CD4-positive, alpha-beta T cell treated with Interleukin-4 for 4 hours (primary cell): ENCODE results near the gene ADAM23.

ENCODE experiments used
- DNase-seq: peaks from one replicate; pipeline ENCODE4 v3.0.0-alpha.2; 2020

Gene ADAM23

GRCh38 chr2:206512999-206513398 is 69.7 kb downstream of the ADAM23 start:
- DNase-seq, result no peak

- no peak for DNase-seq
Measured at GRCh38 chr2:206515580-206515979, 72.2 kb downstream of the ADAM23 start.

GRCh38 chr2:206518997-206519396 is 75.7 kb downstream of the ADAM23 start:
- no peak for DNase-seq

GRCh38 chr2:206520450-206520849 is 77.1 kb downstream of the ADAM23 start:
- DNase-seq, result no peak

- DNase-seq, result no peak
Measured at GRCh38 chr2:206521115-206521514, 77.8 kb downstream of the ADAM23 start.

GRCh38 chr2:206521612-206522011 is 78.3 kb downstream of the ADAM23 start:
- DNase-seq, result no peak

- no peak for DNase-seq
Measured at GRCh38 chr2:206526416-206526815, 83.1 kb downstream of the ADAM23 start.

GRCh38 chr2:206527153-206527552 is 83.8 kb downstream of the ADAM23 start:
- DNase-seq, result no peak

GRCh38 chr2:206530727-206531126 is 87.4 kb downstream of the ADAM23 start:
- peak; percentile 47 for DNase-seq

- DNase-seq, result no peak
Measured at GRCh38 chr2:206531996-206532543, 88.7 kb downstream of the ADAM23 start.

GRCh38 chr2:206533977-206534376 is 90.6 kb downstream of the ADAM23 start:
- DNase-seq, result no peak

- DNase-seq, result no peak
Measured at GRCh38 chr2:206535260-206535986, 92.1 kb downstream of the ADAM23 start.

- no peak for DNase-seq
Measured at GRCh38 chr2:206540757-206541156, 97.4 kb downstream of the ADAM23 start.

GRCh38 chr2:206543073-206543472 is 99.7 kb downstream of the ADAM23 start:
- DNase-seq, result no peak

- no peak for DNase-seq
Measured at GRCh38 chr2:206548383-206548782, 105.1 kb downstream of the ADAM23 start.

GRCh38 chr2:206555721-206556120 is 112.4 kb downstream of the ADAM23 start:
- no peak for DNase-seq

- peak; percentile 34 for DNase-seq
Measured at GRCh38 chr2:206556357-206556949, 113.1 kb downstream of the ADAM23 start.

- DNase-seq, result no peak
Measured at GRCh38 chr2:206557321-206557720, 114.0 kb downstream of the ADAM23 start.

- peak; percentile 35 for DNase-seq
Measured at GRCh38 chr2:206558492-206558891, 115.2 kb downstream of the ADAM23 start.

GRCh38 chr2:206561962-206562361 is 118.6 kb downstream of the ADAM23 start:
- no peak for DNase-seq

- no peak for DNase-seq
Measured at GRCh38 chr2:206562375-206562774, 119.0 kb downstream of the ADAM23 start.

GRCh38 chr2:206563374-206563773 is 120.0 kb downstream of the ADAM23 start:
- DNase-seq, result no peak

GRCh38 chr2:206565666-206566065 is 122.3 kb downstream of the ADAM23 start:
- DNase-seq, result no peak

- DNase-seq, result no peak
Measured at GRCh38 chr2:206569470-206569869, 126.1 kb downstream of the ADAM23 start.

- DNase-seq, result no peak
Measured at GRCh38 chr2:206570199-206570598, 126.9 kb downstream of the ADAM23 start.
